Measurements from ENCODE around the gene ELN.

DNA sequence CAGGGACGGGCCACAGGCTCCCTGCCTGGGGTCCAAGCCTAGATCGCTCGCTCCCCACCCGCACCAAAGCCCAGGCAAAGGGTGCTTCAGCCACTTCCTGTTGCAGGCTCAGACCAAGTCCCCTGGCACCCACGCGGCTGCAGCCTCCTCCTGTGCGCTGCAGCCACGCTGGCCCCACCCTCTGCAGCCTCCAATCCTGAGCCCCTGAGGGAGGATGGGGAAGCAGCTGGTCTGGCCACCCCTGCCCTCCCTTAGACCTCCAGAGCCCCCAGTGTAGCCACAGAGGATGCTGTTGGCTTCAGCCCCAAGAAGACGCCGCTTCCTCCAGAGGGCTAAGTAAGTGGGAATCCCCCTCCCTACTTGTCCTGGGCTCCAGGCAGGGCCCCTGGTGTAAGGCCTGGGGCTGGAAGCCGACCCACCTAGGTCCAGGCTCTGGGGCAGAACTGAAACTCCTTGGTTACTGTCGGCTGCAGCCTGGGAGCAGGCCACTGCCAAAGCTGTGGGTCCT is 65.0 kb downstream of the ELN start:
- TF ChIP-seq CTCF (conservative IDR thresholded peaks at IDR 0.05; ENCODE audit: low read depth, low read length): no peak
- no peak for TF ChIP-seq EZH2 (IDR thresholded peaks at IDR 0.05; ENCODE audit: borderline replicate concordance, low read depth, low read length, poor library complexity, severe bottlenecking)
